HG02623 (cell line): ENCODE results near the gene GRIP2.

Experiments
- ATAC-seq: cut with Tn5 transposase; IDR thresholded peaks from one replicate; pipeline ENCODE4 v1.9.1; 2021; ENCODE audit warnings: moderate library complexity; ENCODE audit not compliant: unreplicated experiment

GRIP2 gene

DNA sequence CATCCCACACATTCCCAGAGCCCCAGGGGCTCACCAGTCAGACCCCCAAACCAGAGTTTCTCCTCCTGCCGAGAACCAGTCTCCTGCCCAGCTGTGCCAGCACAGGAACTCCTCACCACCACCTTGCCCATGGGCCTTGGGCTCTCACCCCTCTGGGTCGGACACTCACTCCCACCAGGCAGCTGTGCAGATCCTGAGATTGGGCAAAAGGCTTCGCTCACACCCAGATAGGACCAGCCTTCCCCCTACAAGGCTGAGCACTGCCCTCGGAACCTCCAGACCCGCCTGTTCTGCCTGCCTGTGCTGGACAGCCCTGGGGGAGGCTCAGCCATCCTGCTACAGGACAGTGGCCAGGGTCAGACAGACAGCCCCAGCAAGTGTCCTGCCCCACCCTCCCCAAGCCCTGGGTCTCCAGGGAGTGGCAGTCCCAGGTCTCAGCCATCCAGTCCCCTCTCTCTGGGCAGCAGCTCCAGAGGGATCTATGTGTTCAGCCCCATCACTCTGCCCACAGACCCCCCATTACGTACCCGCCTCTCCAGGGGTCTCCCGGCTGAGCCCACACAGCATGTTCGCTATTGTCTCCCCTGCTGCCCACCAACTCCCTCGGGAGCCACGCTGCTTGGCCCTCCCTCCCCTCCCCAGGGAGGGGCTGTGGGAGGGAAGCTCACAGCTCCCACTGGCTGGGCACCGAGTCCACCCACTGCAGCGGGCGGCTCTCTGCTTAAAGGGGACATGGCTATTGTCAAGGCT lies at the start of gene GRIP2:
Gene GRIP2 (minus strand): TSS at position 601 of the 750 bp plus-strand sequence. CDS start 34 bp downstream, at position 567.
- ATAC-seq, result no peak

DNA sequence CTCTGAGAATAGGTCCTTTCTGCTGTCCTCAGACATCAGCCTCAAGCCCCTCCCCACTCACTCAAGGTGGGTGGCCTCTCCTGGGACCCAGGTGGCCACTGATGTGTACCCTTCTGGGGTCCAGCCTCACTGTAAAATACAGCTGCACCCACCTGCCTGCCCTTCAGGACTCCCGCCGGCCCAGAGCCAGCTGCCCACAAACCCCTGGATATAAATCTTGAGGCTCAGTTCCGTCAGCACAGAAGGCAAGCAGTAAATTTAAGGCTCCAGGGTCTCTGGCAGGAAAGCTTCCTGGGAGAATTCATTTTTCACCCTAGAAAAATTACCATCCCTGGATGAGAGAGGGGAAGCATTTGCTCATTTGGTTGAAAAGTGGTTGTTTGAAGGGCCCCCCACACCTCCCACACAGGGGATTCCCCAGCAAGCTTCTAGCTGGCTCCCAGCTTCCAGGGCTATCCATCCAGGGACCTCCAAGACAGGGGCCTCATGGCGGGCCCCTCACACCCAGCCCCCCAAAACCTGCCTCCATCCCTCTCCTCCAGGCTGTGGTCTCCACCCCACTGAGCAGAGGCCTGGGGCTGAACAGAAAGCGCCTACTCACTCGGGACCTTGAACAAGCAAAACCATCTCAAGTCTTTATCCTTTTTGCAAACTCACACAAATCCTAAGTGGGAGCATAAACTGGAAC lies 48.4 kb upstream of the GRIP2 start:
- ATAC-seq, result no peak

DNA sequence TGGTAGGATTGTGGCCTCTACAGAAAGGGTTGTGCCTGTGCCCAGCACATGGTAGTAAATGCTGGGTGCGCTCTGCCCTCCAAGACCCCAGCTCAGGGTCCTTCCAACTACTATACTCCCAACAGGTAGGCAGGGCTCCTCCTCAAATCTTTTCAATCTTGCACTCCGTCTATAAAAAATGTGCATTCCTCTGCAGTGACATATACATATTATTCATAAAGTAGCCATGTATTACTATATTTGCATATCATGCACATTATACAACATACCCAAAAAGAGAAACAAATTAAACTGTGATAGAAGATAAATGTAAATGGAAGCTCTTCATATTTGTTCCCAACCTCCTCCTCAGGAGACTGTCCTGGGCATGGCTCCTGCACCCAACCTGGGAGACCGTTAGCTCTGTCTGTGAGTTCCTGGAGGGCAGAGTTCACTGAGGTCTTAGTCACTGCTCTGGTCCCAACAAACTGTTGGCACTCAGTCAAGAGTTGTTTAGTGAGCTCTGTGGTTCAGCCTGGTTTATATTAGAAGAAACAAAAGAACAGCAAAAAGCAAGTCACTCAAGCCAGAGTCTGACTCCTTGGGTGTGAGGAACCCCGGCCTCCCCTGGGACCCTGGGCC lies 47.7 kb upstream of the GRIP2 start:
- no peak for ATAC-seq

DNA sequence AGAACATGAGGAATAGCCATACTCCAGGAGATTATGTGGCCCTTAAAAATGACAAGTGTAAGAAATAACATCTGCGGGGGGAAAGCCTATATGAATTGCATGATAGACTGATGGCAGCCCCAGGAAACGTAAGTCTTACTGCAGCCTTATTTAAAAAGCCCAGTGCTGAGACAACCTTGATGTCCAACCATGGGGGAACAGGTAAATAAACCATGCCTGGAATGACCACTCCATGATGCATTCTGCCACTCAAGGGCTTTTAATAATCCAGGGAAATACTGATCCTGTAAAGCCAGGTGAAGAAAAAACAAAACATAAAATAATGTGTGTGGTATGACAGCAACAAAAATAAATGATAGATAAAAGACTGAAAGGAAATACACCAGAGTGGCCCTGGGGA lies 46.5 kb upstream of the GRIP2 start:
- no peak for ATAC-seq

DNA sequence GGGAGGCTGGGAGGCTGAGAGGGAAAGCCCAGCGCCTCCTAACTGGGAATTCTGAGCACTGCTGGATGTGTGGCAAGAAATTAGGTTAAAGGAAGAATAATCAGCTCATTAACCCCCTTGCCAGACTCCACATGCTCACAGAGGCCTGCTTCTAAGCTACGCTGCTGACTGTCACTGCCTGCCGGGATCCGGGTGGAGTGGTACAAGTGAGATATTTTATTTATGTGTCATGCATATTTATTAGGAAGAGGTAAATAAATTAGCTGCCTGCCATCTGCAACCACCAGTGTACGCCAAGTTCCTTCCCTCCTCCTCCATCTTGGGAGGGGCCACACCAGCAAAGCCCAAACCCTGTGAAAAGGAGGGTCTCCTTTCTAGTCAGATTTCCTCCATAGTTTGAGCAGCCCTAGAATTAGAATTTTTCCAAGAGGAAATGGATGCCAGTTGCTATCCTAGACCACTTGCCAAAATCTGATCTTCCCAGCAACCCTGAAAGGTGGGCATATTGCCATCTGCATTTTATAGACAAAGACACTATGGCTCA lies 43.5 kb upstream of the GRIP2 start:
- ATAC-seq, result no peak

DNA sequence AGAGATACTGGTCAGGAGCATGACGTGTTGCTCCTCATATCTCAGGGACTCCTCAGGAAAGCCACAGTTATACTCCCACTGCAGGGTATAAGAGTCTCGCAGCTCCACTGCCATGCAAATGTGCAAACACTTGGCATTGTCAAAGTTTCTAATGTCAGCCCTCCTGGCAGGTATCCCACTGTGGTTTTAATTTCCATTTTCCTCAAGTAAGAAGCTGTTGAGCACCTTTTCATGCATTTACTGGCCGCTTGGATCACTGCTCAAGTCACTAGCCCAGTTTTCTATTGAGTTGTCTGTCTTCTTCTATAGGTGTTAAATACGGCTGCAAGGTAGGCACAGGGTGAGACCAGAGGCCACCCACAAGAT lies 41.9 kb upstream of the GRIP2 start:
- no peak for ATAC-seq

DNA sequence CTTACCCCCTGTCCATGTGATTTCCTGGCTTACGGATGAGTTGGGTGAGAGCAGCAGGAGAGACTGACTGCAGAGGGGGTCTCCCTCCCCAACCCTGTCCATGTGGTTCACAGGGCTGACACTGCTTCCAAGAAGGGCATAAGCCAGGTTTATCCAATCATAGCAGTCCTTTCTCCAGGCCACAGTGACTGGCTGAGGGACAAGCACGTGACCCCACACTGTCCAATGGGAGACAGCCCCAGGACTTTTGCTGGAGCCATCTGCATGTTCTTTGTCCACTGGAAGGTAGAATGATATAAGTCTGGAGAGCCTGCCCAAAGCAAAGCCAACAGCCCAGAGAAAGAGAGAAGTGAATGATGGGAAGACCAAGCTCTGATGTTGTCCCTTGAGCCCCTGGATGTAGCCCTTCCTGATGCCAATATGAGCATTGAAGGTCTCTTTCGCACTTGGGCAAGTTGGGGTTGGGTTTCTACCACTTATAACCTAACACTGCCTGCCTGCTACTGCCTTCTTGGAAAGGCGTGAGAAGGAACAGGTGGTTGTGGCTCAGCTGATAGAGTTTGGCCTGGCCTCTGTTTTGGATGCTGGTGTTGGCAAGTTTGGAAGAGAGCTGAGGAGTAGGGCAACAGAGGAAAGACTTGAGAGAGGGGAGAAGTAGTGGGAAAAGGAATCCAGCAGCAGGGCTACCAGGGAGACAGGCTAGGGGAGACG lies 41.3 kb upstream of the GRIP2 start:
- no peak for ATAC-seq

DNA sequence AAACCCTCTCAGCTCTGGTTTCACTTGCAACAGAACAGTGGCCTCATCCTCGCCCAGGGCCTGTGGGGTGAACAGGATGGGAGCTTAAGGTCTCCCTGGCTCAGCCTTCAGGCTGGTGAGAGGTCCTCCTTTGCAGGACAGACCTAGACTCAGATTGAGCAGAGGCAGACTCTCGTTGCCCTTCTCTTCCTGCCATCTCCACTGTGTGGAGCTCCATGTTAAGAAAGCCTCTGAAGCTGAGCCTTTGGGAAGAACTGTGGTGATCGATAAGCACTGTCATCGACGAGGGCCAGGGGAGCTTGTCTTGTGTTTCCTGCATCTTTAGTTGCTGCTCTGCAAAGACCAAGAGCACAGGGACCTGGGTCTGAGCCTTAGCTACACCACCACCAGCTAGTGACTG lies 37.8 kb upstream of the GRIP2 start:
- ATAC-seq, result no peak

DNA sequence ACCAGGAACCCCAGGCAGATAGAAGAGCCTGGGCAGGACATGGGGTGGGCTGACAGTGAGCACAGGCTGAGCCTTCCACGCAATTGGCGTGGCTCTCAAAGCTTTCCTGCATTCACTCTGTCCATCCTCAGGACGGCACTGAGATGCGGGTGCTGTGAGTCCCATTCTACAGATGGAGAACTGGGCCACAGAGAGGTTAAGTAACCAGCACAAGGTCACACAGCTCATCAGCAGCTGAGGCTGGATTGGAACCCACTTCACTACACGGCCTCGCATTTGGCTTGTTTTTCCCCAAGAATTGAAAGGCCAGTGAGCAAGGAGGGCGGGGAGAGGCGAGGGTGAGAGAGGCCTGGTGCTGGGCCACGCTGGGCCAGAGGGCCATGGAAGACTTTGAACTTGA lies 36.0 kb upstream of the GRIP2 start:
- ATAC-seq, result no peak

DNA sequence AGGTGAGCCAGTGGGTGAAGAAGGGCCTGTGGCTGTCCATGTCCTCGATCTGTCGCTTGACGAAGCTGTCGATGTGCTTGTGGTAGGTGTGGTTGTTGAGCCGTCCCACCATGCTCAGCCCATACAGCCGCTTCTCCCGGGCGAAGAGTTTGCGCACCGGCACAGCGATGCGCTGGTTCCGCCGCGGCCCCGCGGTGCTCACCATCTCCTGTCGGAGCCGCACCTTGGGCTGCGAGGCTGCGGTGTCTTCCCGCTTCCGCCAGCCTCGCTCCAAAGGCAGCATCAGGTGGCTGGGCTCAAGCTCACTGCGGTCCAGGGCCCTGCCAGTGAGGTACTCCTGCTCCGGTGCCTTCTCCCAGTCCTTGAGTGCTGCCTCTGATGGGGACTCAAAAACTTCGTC lies 34.0 kb upstream of the GRIP2 start:
- no peak for ATAC-seq

DNA sequence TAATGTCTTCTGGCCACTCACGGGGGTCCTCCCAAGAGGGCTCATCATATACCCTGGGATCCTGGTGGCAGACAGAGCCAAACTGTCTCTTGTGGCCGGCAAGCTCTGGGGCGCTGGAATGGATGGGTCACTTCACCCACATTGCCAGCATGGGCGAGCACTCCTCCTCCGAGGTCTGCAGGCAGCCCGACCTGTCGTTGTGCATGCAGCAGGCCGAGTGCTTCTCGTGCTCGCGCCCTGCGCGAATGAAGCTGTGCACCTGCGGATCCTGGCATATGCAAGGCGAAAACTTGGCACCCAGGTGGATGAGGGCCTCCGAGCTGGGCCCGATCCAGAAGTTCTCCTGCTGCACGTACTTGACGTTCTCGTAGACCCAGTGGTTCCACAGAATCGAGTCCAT lies 33.6 kb upstream of the GRIP2 start:
- no peak for ATAC-seq

DNA sequence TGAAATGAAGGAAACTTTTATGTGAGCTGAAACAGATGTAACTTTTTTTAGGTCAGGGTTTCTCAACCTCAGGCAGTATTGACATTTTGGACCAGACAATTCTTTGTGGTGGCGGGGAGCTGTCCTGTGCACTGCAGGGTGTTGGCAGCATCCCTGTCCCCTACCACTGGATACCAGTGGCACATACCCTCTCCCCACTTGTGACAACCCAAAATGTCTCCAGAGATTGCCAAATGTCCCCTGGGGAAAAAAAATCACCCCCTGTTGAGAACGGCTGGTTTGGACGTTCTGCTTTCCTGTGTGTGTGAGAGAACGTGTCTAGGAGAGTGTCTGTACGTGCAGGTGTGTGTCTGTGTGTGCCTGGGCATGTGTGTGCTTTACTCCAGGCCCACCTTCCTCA lies 30.7 kb upstream of the GRIP2 start:
- ATAC-seq, result no peak

DNA sequence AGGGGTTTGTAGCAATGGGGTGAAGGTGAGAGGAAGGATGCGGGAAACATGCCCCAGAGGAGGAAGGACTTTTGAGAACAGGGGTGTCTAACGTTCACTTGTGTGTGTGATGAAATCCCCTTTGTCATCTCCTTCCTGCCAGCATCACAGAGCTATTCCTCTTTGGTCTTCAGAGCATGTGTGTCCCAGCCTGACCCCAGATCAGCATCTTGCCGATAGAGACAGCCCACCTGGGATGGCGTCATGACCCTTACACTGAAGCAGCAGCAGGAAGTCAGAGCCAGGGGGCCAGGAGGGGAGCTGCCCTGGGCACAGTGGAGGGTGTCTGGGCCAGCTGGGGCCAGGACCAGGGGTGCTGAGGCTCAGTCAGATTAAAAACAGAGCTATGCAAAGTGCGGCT lies 29.9 kb upstream of the GRIP2 start:
- ATAC-seq, result no peak

DNA sequence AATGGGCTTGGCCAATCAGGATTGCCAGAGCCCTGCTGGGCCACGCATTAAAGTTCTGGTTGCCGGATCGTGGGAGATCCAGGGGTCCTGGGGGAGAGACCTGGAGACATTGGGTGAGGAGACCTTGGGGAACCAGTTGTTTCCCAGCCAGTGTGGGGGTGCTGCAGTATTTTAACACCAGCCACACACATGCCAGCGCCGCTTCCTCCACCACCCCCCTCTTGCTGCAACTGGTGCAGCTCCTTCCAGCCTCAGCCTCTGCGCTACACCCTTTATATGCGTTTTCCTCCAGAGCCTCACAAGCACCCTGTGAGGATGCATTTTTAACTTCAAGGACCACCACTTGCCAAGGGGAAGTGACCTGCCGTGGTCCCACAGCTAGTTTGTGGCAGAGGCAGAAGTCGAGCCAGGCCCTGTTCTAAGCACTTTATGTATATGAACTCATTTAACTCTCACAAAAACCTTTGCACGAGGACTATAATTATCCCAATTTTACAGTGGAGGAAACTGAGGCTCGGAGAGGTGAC lies 29.4 kb upstream of the GRIP2 start:
- no peak for ATAC-seq

DNA sequence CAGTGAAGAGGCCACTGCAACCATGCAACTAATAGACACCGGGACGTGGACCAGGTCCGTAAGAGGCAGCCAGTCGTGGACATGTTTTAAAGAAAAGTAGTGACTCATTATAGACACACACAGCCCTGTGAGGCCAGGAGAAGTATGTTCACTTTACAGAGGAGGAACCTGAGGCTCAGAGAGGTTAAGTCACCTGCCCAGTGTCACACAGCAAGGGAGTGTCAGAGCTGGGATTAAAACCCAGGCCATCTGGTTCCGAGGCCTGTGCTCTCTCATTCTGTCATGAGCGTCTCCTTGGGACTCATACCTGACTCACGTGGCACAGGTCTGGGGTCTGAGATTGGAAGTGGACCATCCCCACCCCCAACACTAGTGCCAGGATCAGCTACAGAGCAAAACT lies 28.1 kb upstream of the GRIP2 start:
- ATAC-seq, result no peak

DNA sequence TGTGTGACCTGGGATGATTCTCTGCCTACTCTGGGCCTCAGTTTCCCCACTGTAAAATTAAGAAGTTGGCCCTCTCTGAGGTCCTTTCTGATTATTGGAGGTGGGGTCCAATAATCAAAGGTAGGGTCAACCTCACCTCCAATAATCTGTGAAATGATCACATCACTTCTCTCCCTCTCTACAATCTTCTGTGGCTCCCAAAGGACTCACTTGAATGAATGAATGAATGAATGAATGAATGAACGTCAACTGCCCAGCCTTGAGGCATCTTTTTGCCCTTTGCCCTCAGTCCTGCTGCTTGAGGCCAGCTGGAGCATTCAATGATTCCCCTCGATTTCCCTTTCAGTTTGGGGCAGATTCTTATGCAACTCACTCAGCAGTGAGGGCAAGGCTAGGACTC lies 26.7 kb upstream of the GRIP2 start:
- no peak for ATAC-seq

DNA sequence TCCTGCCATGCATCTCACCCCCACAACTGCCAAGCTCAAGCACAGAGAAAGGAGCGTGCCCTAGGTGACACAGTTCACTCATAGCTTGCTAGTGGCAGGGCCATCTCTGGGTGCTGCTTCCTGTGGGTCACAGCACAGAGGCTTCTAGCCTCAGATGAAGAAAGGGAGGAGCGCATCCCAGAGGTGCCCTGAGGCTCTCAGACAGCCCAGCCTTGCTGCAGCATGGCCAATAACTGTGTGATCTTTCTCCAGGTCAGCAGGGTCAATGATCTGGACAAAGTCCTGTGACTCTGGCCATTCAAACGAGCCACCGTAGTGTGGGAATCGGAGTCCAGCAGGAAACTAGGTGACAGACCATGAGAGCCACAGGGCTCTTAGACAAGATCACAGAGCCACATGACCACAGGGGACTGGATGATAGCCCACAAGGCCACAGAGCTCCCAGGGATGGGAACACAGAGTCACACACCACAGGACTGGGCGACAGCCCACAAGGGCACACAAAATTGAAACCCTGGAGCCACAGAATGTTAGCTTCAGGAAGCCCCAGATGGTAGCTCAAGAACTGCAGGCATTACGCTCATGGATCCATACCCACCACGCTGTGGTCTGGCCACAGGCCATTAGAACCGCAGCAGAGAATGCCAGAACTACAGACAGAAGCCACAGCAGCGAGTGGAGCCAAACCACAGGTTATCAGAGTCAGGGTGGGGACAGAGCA lies 25.9 kb upstream of the GRIP2 start:
- no peak for ATAC-seq

DNA sequence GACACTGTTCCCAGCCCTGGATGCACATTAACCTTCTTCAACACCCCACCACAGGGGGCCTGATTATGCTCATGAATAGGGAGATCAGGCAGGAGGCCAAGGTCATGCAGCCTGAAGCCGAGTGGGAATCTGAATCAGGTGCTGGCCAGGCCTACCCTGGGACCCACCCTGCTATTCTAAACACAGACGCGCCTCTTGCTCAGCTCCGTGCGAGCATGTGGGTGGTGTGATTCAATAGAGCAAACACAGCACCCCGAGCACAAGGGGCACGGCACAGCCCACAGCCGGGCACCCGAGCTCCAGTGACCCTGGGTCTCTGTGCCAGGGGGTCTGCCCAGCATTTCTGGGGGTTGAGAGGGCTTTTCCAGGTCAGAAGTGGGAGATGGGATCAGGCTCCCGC lies 24.6 kb upstream of the GRIP2 start:
- ATAC-seq, result no peak

DNA sequence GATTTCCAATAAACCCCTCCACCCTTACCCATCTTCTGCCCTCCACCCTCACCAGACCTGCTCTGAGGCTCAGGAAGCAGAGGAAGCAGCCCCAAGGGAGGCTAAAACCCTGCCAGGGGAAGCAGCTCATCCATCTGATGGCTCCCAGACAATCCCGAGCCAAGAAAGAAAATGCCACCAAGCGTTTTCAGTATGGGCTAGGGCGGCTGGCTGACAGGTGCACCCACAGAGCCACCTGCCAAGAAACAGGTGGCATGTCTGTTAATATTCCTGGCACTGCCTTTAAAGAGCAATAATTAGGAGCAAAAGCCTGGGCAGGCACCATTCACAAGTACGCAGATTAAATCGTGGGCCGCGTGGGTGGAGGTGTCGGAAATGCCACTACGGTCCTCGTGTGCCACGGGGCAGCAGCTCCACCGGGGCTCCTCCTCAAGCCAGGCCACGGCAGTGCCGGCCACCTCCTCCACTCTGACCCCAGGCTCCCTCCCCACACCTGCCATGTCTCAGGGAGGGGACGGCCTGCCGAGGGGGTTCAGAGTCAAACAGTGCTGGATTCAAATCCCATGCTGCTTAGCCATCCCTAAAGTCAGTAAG lies 23.9 kb upstream of the GRIP2 start:
- ATAC-seq, result no peak
